HG02623 (cell line): ENCODE results near the gene CTLA4.

Source experiments
- ATAC-seq: cut with Tn5 transposase; IDR thresholded peaks from one replicate; pipeline ENCODE4 v1.9.1; 2021; ENCODE audit warnings: moderate library complexity; ENCODE audit not compliant: unreplicated experiment

Gene CTLA4

DNA sequence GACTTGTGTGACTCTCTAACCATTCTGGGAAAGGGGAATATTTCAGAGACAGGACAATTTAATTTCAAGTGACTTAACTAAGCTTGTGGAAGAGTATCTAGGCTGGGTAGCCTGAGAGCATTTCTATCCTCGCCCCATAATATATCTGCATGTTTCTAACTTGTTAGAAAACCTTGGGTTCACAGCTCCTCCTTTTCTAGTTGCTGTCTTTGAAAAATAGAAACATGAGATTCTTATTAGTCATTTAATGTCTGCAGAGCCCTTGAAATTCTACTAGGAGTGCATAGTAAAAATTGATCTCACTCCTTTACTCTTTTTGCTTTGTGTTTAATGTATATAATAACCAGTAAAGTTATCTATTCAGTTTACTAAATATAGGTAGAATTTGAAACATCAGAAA lies 22.4 kb downstream of the CTLA4 start:
- ATAC-seq, result no peak

- no peak for ATAC-seq
Measured at GRCh38 chr2:203890733-203891132, 23.2 kb downstream of the CTLA4 start.

DNA sequence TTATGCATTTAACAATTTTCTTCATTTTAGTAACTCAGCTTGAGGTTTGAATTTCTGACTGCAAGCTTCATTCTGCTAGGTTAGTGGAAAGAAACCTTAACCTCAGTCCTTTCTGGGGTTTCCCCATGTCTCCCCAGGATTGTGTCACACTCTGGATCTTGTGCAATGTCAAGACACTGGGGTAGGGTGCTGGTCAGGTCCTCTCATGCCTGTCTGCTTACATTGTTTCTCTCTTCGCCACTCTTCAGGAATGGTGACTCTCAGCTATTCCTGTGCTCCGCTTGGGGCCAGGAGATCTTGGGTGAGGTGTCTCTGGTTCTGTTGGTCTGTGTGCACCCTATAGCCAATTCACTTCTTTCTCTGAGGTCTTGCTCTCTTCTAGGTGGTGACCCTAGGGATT lies 23.9 kb downstream of the CTLA4 start:
- ATAC-seq, result no peak

DNA sequence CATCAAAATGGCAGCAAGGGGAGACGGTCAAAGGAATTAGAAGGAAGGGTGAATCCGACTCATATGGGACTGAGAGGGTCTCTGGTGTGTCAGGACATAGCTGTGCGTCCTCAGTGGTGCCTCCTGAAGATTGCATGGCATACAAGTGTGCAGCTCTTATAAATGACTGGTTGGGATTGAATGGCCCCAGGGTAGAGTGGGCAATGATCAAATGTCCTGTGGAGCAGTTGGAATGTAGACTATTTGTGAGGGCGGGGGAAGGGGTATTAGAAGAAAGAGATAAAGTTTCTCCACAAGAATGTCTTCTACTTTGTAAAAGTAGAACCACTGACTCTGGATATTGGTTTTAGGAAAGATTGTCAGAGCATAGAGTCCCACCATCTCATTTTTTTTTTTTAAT lies 24.6 kb downstream of the CTLA4 start:
- ATAC-seq, result no peak

- no peak for ATAC-seq
Measured at GRCh38 chr2:203893401-203893800, 25.8 kb downstream of the CTLA4 start.

- no peak for ATAC-seq
Measured at GRCh38 chr2:203893840-203894239, 26.3 kb downstream of the CTLA4 start.

- ATAC-seq, result no peak
Measured at GRCh38 chr2:203894262-203894661, 26.7 kb downstream of the CTLA4 start.

DNA sequence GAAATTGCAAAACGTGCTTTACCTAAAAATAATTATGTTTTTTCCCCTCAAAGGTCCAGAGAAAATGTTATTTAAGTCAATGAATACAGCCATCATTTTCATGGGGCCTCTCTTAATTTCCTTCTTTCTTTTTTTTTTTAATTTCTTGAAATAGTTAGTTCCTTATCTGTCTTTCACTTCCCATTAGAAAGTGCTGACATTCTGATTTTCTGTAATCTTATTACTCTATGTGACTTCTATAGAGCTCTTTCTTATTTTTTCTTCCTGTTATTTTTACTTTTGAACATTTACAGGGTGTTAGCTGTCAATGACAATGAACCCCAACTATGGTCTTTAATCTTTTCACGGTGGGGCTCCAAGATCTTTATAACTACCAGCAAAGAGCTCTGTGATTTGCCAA lies 30.0 kb downstream of the CTLA4 start:
- no peak for ATAC-seq

DNA sequence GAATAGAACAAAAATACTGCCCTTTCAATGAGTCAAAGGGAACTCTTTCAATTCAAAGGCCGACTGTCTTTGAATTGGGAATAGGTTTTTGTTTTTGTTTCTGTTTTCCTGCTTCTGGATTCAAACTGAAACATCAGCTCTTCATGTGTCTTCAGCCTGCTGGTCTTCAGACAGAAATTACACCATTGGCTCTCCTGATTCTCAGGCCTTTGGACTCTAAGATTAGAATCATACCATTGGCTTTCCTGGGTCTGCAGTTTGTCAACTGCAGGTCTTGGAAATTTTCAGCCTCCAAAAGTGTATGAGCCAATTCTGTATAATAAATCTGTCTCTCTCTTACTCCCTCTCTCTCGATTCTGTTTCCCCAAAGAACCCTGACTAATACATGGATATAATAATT lies 31.1 kb downstream of the CTLA4 start:
- no peak for ATAC-seq

- ATAC-seq, result no peak
Measured at GRCh38 chr2:203900253-203900652, 32.7 kb downstream of the CTLA4 start.

DNA sequence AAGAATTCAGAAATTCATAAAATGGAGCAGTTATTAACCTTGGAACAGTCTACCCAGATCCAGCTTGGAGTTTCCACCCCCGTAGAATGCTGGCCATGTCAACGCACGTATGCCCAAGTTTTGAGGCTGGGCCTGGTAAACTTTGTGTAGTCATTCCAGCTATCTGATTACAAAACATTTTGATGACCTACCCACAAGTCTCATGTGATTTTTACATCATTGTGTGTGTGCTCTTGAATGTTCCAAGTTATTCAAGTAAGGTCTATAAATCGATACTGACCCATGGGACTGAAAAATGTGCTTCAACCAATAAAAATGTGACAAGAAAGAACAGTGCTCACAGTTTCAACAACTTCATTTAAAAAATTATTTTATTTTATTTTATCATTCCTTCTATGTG lies 36.5 kb downstream of the CTLA4 start:
- ATAC-seq, result no peak

DNA sequence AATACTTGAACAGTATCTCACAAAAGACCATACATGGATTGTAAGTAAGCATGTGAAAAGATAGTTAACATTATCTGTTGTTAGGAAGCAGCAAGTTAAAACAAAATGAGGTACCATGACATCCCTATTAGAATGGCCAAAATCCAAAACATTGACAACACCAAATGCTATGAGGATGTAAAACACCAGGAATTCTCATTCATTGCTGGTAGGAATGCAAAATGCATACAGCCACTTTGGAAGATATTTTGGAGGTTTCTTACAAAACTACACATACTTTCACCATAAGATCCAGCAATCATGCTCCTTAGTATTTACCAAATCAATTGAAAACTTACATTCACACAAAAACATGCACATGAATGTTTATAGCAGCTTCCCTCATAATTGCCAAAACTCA lies 38.1 kb downstream of the CTLA4 start:
- no peak for ATAC-seq

DNA sequence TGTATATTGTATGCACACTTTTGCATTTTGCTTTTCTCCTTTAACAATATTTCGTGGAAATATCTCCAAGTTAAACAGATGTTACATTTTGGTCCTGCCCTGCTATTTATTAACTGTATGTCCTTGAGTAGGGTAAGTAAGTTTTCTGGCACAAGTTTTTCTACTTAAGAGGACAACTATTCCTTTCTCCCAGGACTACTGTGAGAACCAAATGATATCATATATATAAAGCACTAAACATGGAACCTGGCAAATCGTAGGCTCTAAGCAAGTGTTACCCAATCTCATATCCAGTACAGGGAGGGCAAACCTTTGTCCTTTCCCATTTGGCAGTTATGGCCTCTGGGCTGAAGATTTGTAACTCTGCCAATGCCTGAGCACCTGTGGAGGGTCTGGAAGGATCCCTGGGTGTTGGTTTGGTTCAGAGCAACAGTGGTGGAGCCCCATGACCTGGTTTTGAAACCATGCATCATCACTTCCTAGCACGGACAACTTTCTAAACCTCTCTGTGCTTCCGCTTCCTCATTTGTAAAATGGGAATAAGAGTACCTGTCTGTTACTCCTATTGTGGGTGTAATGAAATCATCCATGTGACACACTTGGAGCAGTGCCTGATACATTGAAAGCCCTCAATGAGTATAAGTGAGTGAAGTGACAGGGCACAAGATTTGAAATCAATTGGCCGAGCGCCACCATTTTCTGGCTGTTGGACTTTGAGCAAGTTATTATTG lies 40.7 kb downstream of the CTLA4 start:
- ATAC-seq, result no peak

- no peak for ATAC-seq
Measured at GRCh38 chr2:203908797-203909185, 41.2 kb downstream of the CTLA4 start.

DNA sequence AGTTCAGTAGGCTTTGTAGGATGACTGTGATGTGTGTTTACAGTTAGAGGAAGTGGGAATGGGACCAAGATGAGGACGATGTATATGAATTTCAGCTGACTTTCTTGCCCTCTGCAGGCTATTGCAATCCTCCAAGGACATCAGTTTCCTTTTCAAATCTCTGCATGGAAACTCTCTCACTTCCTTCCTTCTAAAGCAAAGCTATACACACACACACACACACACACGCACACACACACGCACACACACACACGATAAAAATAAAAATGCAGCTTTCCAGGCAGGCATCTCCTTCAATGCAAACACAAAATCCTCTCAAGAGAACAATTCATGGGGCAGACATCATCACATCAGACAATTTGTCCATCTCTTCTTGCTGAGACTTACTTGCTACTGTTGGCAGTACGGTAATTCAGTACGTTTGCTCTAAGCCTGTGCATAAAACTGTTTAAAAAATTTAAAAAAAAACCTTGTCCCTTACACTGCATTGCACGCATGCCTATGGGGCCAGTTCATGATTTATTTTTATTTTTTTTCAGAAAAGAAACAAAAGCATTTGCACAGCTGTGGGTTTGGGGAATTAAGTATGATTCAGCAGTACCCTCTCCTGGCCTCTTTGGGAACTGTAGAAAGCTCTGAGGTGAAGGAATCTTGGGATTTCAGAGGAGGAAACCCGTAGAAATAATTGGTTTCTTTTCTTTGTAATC lies 41.8 kb downstream of the CTLA4 start:
- no peak for ATAC-seq

GRCh38 chr2:203909974-203910373 lies 42.4 kb downstream of the CTLA4 start:
- no peak for ATAC-seq

DNA sequence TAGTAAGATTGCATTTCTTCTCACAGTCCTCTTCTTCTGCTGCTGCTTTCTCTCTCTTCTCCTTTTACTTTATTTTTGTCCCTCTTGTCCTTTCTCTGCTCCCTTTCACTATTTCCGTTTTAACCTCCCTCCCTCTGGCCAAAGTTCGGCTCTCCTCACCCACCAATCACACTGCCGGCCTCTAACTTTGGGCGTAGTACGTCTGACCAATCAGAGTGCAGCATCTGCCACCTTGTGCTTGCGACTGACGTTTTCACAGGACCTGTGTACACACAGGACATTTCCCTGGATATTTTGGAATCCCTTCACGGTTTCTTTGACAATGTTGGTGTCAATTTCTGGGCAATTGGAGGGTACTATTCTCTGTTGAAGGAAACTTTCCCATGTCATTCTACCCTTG lies 46.4 kb downstream of the CTLA4 start:
- no peak for ATAC-seq

GRCh38 chr2:203914546-203915182 lies 47.1 kb downstream of the CTLA4 start:
- no peak for ATAC-seq

DNA sequence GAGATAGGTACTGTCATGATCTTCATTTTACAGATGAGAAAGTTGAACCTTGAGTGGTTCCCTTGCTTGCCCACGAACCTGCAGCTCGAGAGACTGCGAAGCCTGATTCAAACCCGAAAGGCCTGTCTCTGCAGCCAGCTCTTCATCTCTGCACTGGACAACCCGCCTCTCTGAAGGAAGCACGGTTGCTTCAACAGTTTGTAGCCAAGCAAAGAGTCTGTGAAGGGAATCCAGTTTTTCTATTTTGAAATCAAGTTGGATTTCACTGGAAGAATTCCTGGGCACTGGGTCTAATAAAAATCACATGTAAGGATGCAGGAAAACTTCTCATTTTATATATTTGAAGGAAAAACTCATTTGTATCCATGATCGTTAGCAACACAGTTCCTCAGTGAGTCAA lies 47.7 kb downstream of the CTLA4 start:
- no peak for ATAC-seq

DNA sequence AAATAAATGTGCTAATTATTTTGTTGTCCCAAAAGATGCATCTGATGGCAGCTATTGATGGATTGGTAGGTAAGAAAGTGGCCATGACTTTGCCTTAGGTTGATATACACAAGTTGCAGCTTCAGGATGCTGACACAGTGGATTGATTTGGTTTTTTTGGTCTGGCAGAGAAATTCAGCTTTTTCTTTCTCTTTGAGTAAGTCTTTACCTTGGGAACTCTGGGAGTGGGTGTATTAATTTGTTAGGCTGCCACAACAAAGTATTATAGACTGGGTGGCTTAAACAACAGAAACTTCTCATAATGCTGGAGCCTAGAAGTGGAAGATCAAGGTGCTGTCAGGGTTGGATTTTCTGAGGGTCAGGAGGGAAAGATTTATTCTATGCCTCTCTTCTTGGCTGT lies 49.2 kb downstream of the CTLA4 start:
- no peak for ATAC-seq

- ATAC-seq, result no peak
Measured at GRCh38 chr2:203918264-203918663, 50.7 kb downstream of the CTLA4 start.

GRCh38 chr2:203918839-203919238 lies 51.3 kb downstream of the CTLA4 start:
- no peak for ATAC-seq
